Choroid plexus epithelial cell (primary cell): ENCODE results near the gene STYXL1.
"Not testable (repeated sequence)": the region's sequence is repeated elsewhere in the genome, so short reads cannot be mapped to it uniquely, and the experiment has no call there.

Experiments
- DNase-seq: peaks from one replicate; pipeline ENCODE4 v3.0.0-alpha.2; 2010; ENCODE audit warnings: low read depth
- H3K4me3 ChIP-seq: 2 replicates; pipeline ENCODE4 v1.5.1; 2011; ENCODE audit warnings: low read depth, mild to moderate bottlenecking, control low read depth, low read length, moderate library complexity
- TF ChIP-seq, protein P1 (sequence below): conservative IDR thresholded peaks from 2 replicates; pipeline ENCODE4 v1.5.1; 2011; ENCODE audit warnings: low read depth, mild to moderate bottlenecking, control low read depth, inconsistent platforms, low read length, moderate library complexity

STYXL1 gene

GRCh38 chr7:76048668-76048988 is 828 bp upstream of the STYXL1 start:
- H3K4me3 ChIP-seq, result peak overlapping the region; percentile 98
- no peak for DNase-seq
- TF ChIP-seq, protein P1, sequence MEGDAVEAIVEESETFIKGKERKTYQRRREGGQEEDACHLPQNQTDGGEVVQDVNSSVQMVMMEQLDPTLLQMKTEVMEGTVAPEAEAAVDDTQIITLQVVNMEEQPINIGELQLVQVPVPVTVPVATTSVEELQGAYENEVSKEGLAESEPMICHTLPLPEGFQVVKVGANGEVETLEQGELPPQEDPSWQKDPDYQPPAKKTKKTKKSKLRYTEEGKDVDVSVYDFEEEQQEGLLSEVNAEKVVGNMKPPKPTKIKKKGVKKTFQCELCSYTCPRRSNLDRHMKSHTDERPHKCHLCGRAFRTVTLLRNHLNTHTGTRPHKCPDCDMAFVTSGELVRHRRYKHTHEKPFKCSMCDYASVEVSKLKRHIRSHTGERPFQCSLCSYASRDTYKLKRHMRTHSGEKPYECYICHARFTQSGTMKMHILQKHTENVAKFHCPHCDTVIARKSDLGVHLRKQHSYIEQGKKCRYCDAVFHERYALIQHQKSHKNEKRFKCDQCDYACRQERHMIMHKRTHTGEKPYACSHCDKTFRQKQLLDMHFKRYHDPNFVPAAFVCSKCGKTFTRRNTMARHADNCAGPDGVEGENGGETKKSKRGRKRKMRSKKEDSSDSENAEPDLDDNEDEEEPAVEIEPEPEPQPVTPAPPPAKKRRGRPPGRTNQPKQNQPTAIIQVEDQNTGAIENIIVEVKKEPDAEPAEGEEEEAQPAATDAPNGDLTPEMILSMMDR, result peak; percentile 32

- DNase-seq, result peak; percentile 22
- TF ChIP-seq, protein P1, result no peak
- peak overlapping the region; percentile 98 for H3K4me3 ChIP-seq
Measured at GRCh38 chr7:76047305-76047810, 442 bp downstream of the STYXL1 start.

DNA sequence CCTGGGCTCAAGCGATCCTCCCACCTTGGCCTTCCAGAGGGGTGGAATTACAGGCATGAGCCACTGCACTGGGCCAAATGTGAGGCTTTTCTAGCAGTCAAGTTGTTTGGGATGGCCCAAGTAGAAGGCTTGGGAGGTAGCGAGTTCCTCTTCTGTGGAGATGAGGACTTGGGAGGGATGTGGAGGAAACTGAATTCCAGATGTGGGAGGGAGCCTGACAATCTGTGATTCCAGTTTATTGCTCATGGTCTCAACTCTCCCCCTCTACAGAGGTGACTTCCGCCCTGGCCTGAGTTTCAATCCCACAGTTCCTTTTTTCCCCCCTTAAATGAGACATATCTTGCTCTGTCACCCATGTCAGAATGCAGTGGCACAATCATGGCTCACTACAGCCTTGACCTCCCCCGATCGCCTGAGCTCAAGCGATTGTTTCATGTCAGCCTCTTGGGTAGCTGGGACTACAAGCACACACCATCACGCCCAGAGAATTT is 3.4 kb downstream of the STYXL1 start:
- no peak for DNase-seq
- TF ChIP-seq, protein P1, result no peak
- no peak overlapping the region for H3K4me3 ChIP-seq

- no peak overlapping the region for H3K4me3 ChIP-seq
- TF ChIP-seq, protein P1, result no peak
- no peak for DNase-seq
Measured at GRCh38 chr7:76040126-76040525, 7.7 kb downstream of the STYXL1 start.

- DNase-seq, result peak; percentile 66
- no peak overlapping the region for H3K4me3 ChIP-seq
- TF ChIP-seq, protein P1, result no peak
Measured at GRCh38 chr7:76037310-76037709, 10.5 kb downstream of the STYXL1 start.

DNA sequence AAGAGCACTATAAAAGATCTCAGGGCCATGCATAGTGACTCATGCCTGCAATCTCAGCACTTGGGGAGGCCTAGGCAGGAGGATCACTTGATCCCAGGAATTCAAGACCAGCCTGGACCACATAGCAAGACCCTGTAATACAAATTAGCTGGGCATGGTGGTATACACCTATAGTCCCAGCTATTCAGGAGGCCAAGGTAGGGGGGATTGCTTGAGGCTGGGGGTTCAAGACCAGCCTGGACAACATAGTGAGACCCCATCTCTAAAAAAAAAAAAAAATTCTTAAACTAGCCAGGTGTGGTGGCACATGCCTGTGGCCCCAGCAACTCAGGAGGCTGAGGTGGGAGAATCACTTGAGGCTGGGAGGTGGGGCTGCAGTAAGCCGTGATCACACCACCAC is 15.8 kb downstream of the STYXL1 start:
- TF ChIP-seq, protein P1, result no peak
- DNase-seq, result no peak
- no peak overlapping the region for H3K4me3 ChIP-seq

DNA sequence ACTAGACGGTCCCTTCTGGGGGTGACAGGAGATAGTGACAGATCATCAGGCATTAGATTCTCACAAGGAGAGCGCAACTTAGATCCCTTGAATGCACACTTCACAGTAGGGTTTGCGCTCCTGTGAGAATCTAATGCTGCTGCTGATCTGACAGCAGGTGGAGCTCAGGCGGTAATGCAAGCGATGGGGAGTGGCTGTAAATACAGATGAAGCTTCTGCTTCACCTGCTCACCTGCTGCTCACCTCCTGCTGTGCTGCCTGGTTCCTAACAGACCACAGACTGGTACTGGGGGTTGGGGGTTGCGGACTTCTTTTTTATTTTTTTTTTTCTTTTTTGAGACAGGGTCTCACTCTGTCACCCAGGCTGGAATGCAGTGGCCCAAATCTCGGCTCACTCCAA is 18.1 kb downstream of the STYXL1 start:
- H3K4me3 ChIP-seq, DNase-seq: not testable (repeated sequence)
- TF ChIP-seq, protein P1, result peak; percentile 16
